ENCODE measurements around the gene ZNF622. TPM values are rescaled to one million over a fixed set of nuclear protein-coding genes. Genes with fewer than 3 reads are reported as not detected.

ZNF622 gene
- total and polyA plus RNA-seq, 2 of the 13 experiments (the other 11 are each of a cell fraction or from before 2014, with no cell fraction given): 12.1 to 44.7 TPM

GRCh38 chr5:16484081-16484480 lies 18.5 kb upstream of the ZNF622 start:
- H3K79me2 ChIP-seq (ENCODE audit: insufficient read depth, low read length): no peaks in the 10 kb centered on the region
- H3K36me3 ChIP-seq (replicated peaks in 1 of 2; ENCODE audit: control insufficient read depth in 1 of 2, insufficient read depth in 2 of 2, low read length in 2 of 2): no peaks in the 10 kb centered on the region
- no peaks in the 10 kb centered on the region for H3K9me3 ChIP-seq (ENCODE audit: low read length)
- DNase-seq (ENCODE audit: low spot score) (no peak), ATAC-seq (no peak), FAIRE-seq (no peak)
- H3K9ac ChIP-seq (ENCODE audit: insufficient read depth, low read depth, low read length): no peak overlapping the region
- no TSS peak for BruUV-seq (replicated peaks)
- H3K4me2 ChIP-seq (ENCODE audit: low read depth, low read length): no peak overlapping the region
- in situ Hi-C loops (cut with HindIII; ENCODE audit: extremely low pct_ligation_motif_present, low pct_unique_long_range_greater_than_20kb) (loop anchor here (10.0 kb wide), 1 partner anchor 181 kb away; no protein-coding TSS in a partner anchor), intact Hi-C loops (cut with micrococcal nuclease; ENCODE audit: unreplicated experiment) (no loop called here)
- POLR2A ChIA-PET: no interaction called here
- H3K27ac ChIP-seq (ENCODE audit: extremely low read length, insufficient read depth, low read length): no peak overlapping the region
- H4K20me1 ChIP-seq (ENCODE audit: insufficient read depth, low read length): no peaks in the 10 kb centered on the region
- 16% methylated on average over 1 of the region's 1 CpG for whole genome bisulfite sequencing (ENCODE audit: low lambda C conversion rate)
- H3K4me1 ChIP-seq (ENCODE audit: insufficient read depth, low read length): no peaks in the 10 kb centered on the region
- CTCF ChIA-PET (ENCODE audit: low intra/inter-chr PET ratio, low total read pairs): no interaction called here
- no peak overlapping the region for H3K4me3 ChIP-seq (replicated peaks in 1 of 3; ENCODE audit: insufficient read depth in 1 of 3, low read depth in 2 of 3, low read length in 3 of 3)
- TF ChIP-seq ZNF407 (CRISPR knock-in tag; IDR thresholded peaks at IDR 0.05; ENCODE audit: not compliant biosample characterization) (no peak), HINFP (CRISPR knock-in tag; IDR thresholded peaks at IDR 0.05; ENCODE audit: low read depth) (no peak), ZNF546 (CRISPR knock-in tag; conservative IDR thresholded peaks at IDR 0.05) (no peak), ZNF382 (CRISPR knock-in tag; IDR thresholded peaks at IDR 0.05; ENCODE audit: borderline replicate concordance) (no peak), REL (CRISPR knock-in tag; conservative IDR thresholded peaks at IDR 0.05) (no peak), ZNF160 (CRISPR knock-in tag; IDR thresholded peaks at IDR 0.05) (no peak), ZNF570 (CRISPR knock-in tag; IDR thresholded peaks at IDR 0.05; ENCODE audit: borderline replicate concordance) (no peak), CHCHD3 (CRISPR knock-in tag; IDR thresholded peaks at IDR 0.05) (no peak), POGK (CRISPR knock-in tag; conservative IDR thresholded peaks at IDR 0.05) (no peak), ARNT (IDR thresholded peaks at IDR 0.05) (no peak), MEIS2 (CRISPR knock-in tag; IDR thresholded peaks at IDR 0.05) (no peak), PITX1 (CRISPR knock-in tag; IDR thresholded peaks at IDR 0.05) (no peak)
- H3K27me3 ChIP-seq (ENCODE audit: control insufficient read depth in 1 of 2, insufficient read depth in 2 of 2, low read length in 2 of 2): no peaks in the 10 kb centered on the region
- H2AFZ ChIP-seq (ENCODE audit: low read length): no peak overlapping the region

All from HepG2 (cell line).